Uterus (tissue), 4 donors: ENCODE measurements around the gene LACTB. TPM values are rescaled to one million over a fixed set of nuclear protein-coding genes. Genes with fewer than 3 reads are reported as not detected.

Experiments used
- DNase-seq, 2 donors: peaks; one replicate each; pipeline ENCODE4 v3.0.0-alpha.2; 2019 to 2020
- H3K27ac ChIP-seq, 2 donors: fragments of 200-600 bp; sonication (generic); 1 replicate in 1 of 2; 2 replicates in 1 of 2; pipeline ENCODE4 v1.5.1; 2016 to 2018
- H3K27me3 ChIP-seq, 2 donors: fragments of 200-600 bp; sonication (generic); one replicate each; pipeline ENCODE4 v1.5.1; 2018 to 2019; ENCODE audit warnings: control low read depth in 1 of 2
- H3K36me3 ChIP-seq, 2 donors: fragments of 200-600 bp; sonication (generic); one replicate each; pipeline ENCODE4 v1.5.1; 2019; ENCODE audit warnings: control low read depth in 1 of 2
- H3K4me1 ChIP-seq, 2 donors: fragments of 200-600 bp; sonication (generic); one replicate each; pipeline ENCODE4 v1.5.1; 2018 to 2019; ENCODE audit warnings: control low read depth in 1 of 2
- H3K4me3 ChIP-seq, 2 donors: fragments of 200-600 bp; sonication (generic); 1 replicate in 1 of 2; 2 replicates in 1 of 2; pipeline ENCODE4 v1.5.1; 2018 to 2019; ENCODE audit warnings: mild to moderate bottlenecking in 1 of 2
- H3K9me3 ChIP-seq, 2 donors: fragments of 200-600 bp; sonication (generic); one replicate each; pipeline ENCODE4 v1.5.1; 2019; ENCODE audit warnings: control low read depth in 1 of 2
- POLR2A ChIP-seq, 2 donors: fragments of 450-650 bp; IDR thresholded peaks; one replicate each; pipeline ENCODE4 v1.6.1; 2016; ENCODE audit warnings: antibody characterized with exemption in 2 of 2, mild to moderate bottlenecking in 1 of 2, moderate library complexity in 1 of 2
- intact Hi-C: fragments of 100-400 bp; cut with DNase I; formaldehyde crosslinking; loops from one replicate; pipeline ENCODE4 v1.15.1; 2023; ENCODE audit warnings: low total_unique reads
- total RNA-seq, 4 donors: library from RNA; depleted of rRNA in 3 of 4; stranded (reverse); fragments of >200 nt in 3 of 4; gene quantifications; one replicate each; pipeline versions ENCODE4 v1.1.0 to v1.2.4, GENCODE V29; 2014 to 2023
- TF ChIP-seq, protein P1 (sequence below), 4 experiments: fragments of 200-600 bp in 2 of 4; fragments of 450-650 bp in 2 of 4; sonication (generic) in 2 of 4; IDR thresholded peaks; one replicate each; pipeline ENCODE4 v1.5.1; 2016 to 2019; ENCODE audit warnings: antibody characterized with exemption in 4 of 4, mild to moderate bottlenecking in 2 of 4, moderate library complexity in 1 of 4
- donor health status: DM: yes; HTN: yes; CAD: no.

LACTB gene
- total RNA-seq, 4 donors from 2014 or later, result 7.9 to 13.6 (median 9.6) TPM

DNA sequence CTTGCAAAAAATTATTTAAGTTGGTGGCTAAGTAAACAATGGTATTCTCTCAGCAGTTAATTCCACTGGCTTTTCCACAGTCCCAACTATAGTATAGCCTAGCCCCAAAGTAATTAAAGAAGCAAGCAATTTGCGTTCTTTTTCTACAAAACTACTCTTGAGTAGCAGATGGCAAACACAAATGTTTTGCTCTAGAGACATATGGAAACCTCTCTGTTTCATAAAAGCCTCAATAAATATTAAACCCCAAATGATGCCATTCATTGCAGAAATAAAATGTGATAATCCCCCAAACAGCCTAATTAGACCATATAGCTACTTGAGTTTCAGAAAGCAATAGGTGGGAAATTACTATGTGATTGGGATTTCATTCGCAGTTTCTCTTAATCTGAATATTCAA is 59.1 kb downstream of the LACTB start:
- no peaks in the 10 kb centered on the region for H3K36me3 ChIP-seq
- intact Hi-C loops, result no loop called here
- DNase-seq, result no peak

DNA sequence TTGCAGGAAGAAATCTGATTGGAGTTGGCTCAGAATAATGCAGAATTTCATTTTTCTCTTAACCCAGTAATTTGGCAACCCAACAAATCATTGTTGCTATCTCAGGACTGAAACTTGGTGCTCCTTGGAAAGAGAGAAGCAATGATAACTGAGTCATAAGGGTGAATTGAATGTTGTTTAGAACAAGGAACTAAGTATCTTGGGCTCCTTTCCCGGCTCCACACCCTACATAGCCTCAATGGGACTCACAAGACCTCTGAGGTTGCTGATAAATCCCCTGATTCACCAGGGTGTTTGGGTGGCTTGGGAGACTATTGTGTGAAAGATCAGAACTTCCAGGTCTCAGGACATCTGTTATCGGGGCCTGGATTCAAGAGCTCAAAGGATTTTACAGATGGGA is 60.0 kb downstream of the LACTB start:
- H3K9me3 ChIP-seq, result no peaks in the 10 kb centered on the region
- no peaks in the 10 kb centered on the region for H3K27me3 ChIP-seq
- no peak overlapping the region for H3K27ac ChIP-seq
- DNase-seq, result no peak
- H3K4me3 ChIP-seq, result no peak overlapping the region
- H3K4me1 ChIP-seq, result no peaks in the 10 kb centered on the region
- intact Hi-C loops, result no loop called here
- no peaks in the 10 kb centered on the region for H3K36me3 ChIP-seq
- TF ChIP-seq POLR2A (IDR thresholded peaks at IDR 0.05), result no peak
- TF ChIP-seq, protein P1, sequence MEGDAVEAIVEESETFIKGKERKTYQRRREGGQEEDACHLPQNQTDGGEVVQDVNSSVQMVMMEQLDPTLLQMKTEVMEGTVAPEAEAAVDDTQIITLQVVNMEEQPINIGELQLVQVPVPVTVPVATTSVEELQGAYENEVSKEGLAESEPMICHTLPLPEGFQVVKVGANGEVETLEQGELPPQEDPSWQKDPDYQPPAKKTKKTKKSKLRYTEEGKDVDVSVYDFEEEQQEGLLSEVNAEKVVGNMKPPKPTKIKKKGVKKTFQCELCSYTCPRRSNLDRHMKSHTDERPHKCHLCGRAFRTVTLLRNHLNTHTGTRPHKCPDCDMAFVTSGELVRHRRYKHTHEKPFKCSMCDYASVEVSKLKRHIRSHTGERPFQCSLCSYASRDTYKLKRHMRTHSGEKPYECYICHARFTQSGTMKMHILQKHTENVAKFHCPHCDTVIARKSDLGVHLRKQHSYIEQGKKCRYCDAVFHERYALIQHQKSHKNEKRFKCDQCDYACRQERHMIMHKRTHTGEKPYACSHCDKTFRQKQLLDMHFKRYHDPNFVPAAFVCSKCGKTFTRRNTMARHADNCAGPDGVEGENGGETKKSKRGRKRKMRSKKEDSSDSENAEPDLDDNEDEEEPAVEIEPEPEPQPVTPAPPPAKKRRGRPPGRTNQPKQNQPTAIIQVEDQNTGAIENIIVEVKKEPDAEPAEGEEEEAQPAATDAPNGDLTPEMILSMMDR (IDR thresholded peaks at IDR 0.05), result no peak

More for the DNA sequence above, 59.1 kb downstream of the LACTB start:
- Histone ChIP-seq H3K27ac (no peak overlapping the region), H3K27me3 (no peaks in the 10 kb centered on the region), H3K4me1 (no peaks in the 10 kb centered on the region), H3K9me3 (no peaks in the 10 kb centered on the region), H3K4me3 (no peak overlapping the region)
- TF ChIP-seq POLR2A (IDR thresholded peaks at IDR 0.05), result no peak
- TF ChIP-seq, protein P1 (IDR thresholded peaks at IDR 0.05), result no peak

DNA sequence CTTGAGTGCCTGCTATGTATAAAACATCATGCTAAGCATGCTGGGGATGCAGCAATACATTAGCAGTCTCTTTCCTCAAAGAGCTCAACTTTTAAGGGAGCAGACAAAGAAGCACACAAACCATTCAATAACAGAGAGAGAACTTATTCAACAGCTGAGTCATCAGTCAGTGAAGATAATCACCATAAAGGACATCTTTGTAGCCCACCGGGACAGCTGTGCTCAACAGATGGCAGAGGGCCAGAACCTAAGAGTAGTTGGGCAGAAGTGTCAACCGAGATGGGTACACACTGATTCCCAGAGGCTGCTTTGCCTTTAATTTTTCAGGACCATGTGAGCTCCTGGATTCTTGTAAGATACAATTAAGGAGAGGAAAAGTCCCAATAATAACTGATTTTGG is 63.5 kb downstream of the LACTB start:
- no peak for DNase-seq
- Histone ChIP-seq H3K27me3 (no peaks in the 10 kb centered on the region), H3K27ac (no peak overlapping the region), H3K4me1 (no peaks in the 10 kb centered on the region), H3K9me3 (no peaks in the 10 kb centered on the region), H3K36me3 (no peaks in the 10 kb centered on the region), H3K4me3 (no peak overlapping the region)
- intact Hi-C loops, result no loop called here
- no peak for TF ChIP-seq POLR2A (IDR thresholded peaks at IDR 0.05)
- TF ChIP-seq, protein P1 (IDR thresholded peaks at IDR 0.05), result no peak

DNA sequence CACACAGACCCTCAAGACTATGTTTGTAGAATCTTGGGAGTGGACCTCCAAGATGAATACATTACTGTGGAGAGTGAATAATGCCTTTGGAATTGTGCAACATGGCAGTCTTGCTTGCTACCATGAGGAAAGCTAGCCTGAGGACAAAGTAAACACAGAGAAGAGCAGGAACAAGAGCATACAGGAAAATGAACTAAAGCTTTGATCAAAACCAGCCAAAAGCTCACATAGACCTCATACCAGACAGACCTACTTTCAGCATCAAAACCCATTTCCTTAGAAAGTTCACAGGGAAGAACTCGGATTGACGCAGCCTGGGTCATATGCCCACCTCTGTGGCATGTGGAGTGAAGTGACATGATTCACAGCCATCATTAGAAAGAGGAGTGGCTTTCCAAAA is 64.4 kb downstream of the LACTB start:
- intact Hi-C loops, result no loop called here
- H3K27me3 ChIP-seq, result no peaks in the 10 kb centered on the region
- no peak overlapping the region for H3K27ac ChIP-seq
- no peaks in the 10 kb centered on the region for H3K9me3 ChIP-seq
- H3K36me3 ChIP-seq, result no peaks in the 10 kb centered on the region
- DNase-seq, result no peak
- no peaks in the 10 kb centered on the region for H3K4me1 ChIP-seq
- TF ChIP-seq, protein P1 (IDR thresholded peaks at IDR 0.05), result no peak
- no peak for TF ChIP-seq POLR2A (IDR thresholded peaks at IDR 0.05)
- H3K4me3 ChIP-seq, result no peak overlapping the region

DNA sequence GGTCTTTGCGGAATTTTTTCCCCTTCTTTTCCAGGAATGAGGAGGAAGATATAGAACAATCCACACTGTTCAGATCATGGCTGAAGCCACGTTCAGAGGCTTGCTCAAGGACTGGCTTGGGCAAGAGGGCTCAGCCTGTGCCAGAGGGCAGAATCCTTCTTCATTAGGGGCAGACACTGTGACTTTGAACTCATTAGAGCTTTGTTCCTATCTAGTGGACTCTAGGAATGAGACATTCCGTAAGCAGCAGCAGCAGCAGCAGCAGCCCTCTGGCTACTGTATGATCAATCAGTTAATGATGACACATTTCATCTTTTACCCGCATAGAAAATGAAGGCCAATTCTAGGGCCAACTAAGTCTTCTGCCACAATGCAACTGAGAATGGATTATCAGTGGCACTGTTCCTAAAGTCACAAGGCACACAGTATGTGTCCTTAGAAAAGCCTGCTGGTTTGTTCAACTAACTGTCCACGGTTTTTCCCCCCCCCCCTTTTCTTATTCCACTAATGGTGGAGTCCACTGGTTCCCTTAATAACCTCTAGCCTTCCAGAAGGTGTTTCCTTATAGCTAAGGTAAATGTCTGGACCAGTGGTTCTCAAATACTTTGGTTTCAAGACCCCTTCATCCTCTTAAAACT is 66.0 kb downstream of the LACTB start:
- no peak for DNase-seq
- H3K4me1 ChIP-seq, result peaks cover 0 to 5% of the 10 kb centered on the region in 2 donors
- H3K4me3 ChIP-seq, result no peak overlapping the region
- H3K9me3 ChIP-seq, result no peaks in the 10 kb centered on the region
- intact Hi-C loops, result no loop called here
- TF ChIP-seq POLR2A (IDR thresholded peaks at IDR 0.05), result no peak
- TF ChIP-seq, protein P1 (IDR thresholded peaks at IDR 0.05), result no peak
- H3K27me3 ChIP-seq, result no peaks in the 10 kb centered on the region
- H3K27ac ChIP-seq, result no peak overlapping the region
- no peaks in the 10 kb centered on the region for H3K36me3 ChIP-seq
